Endothelial cell of umbilical vein (primary cell): ENCODE results near the gene DSG1.

Experiments used
- FOS ChIP-seq: IDR thresholded peaks from 2 replicates; pipeline ENCODE4 v1.6.1; 2011; ENCODE audit warnings: mild to moderate bottlenecking, low read length, moderate library complexity, borderline replicate concordance; ENCODE audit not compliant: insufficient read depth
- JUN ChIP-seq: IDR thresholded peaks from 2 replicates; pipeline ENCODE4 v1.6.1; 2011; ENCODE audit warnings: borderline replicate concordance, low read depth; ENCODE audit not compliant: insufficient read length, insufficient read depth
- MYC ChIP-seq: IDR thresholded peaks from one replicate; pipeline ENCODE4 v1.6.1; 2011; ENCODE audit warnings: mild to moderate bottlenecking, low read depth, low read length
- POLR2AphosphoS5 ChIP-seq: IDR thresholded peaks from 2 replicates; pipeline ENCODE4 v1.6.1; 2012; ENCODE audit warnings: low read depth, mild to moderate bottlenecking, control low read depth, low read length, moderate library complexity; ENCODE audit not compliant: insufficient read depth
- TF ChIP-seq, protein P1 (sequence below), 2 donors: IDR thresholded peaks; 1 replicate in 1 of 2; 2 replicates in 1 of 2; pipeline ENCODE4 v1.5.1; 2011; ENCODE audit warnings: low read length in 2 of 2, mild to moderate bottlenecking in 2 of 2, moderate library complexity in 2 of 2, control low read depth in 1 of 2, inconsistent platforms in 1 of 2, low read depth in 1 of 2; ENCODE audit not compliant: insufficient read depth in 1 of 2; ENCODE audit errors: extremely low read depth in 1 of 2

DNA sequence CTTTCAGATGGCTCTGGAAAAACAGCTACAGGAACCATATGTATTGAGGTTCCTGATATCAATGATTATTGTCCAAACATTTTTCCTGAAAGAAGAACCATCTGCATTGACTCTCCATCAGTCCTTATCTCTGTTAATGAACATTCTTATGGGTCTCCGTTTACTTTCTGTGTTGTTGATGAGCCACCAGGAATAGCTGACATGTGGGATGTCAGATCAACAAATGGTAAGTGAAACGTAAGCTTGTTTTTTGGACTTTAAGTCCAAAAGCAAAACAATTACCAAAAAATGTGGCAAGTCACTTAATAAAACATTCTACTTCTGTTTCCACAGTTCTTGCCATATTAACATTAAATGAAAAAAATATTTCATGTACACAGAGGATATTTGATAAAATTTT, 85.4 kb downstream of the DSG1 start:
- TF ChIP-seq, protein P1, sequence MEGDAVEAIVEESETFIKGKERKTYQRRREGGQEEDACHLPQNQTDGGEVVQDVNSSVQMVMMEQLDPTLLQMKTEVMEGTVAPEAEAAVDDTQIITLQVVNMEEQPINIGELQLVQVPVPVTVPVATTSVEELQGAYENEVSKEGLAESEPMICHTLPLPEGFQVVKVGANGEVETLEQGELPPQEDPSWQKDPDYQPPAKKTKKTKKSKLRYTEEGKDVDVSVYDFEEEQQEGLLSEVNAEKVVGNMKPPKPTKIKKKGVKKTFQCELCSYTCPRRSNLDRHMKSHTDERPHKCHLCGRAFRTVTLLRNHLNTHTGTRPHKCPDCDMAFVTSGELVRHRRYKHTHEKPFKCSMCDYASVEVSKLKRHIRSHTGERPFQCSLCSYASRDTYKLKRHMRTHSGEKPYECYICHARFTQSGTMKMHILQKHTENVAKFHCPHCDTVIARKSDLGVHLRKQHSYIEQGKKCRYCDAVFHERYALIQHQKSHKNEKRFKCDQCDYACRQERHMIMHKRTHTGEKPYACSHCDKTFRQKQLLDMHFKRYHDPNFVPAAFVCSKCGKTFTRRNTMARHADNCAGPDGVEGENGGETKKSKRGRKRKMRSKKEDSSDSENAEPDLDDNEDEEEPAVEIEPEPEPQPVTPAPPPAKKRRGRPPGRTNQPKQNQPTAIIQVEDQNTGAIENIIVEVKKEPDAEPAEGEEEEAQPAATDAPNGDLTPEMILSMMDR (IDR thresholded peaks at IDR 0.05; ENCODE audit: extremely low read depth in 1 of 2, insufficient read depth in 1 of 2, low read depth in 1 of 2, low read length in 2 of 2) = no peak
- TF ChIP-seq JUN (no peak), POLR2AphosphoS5 (no peak), MYC (no peak), FOS (no peak)
